Measurements from ENCODE around the gene SELENBP1. TPM values are rescaled to one million over a fixed set of nuclear protein-coding genes. Genes with fewer than 3 reads are reported as not detected.

The SELENBP1 gene
- total RNA-seq (2022) = 8.2 and 11.6 TPM in 2 replicates
- percentile 32 among the genes with signal in this experiment for Bru-seq, nascent RNA
- percentile 38 among the genes with signal in this experiment for BruChase-seq, experiment 1, labeled RNA remaining after a 6-hour chase
- BruChase-seq, experiment 2, labeled RNA remaining after a 2-hour chase = percentile 39 among the genes with signal in this experiment
- long read RNA-seq, transcript SELENBP1-218 (11 exons, 1,963 nt) = minor isoform, 9 of 65 reads
- long read RNA-seq, transcript SELENBP1-214 (10 exons, 2,128 nt) = minor isoform, 6 of 65 reads
- long read RNA-seq, transcript SELENBP1-201 (12 exons, 1,752 nt) = major isoform, 36 of 65 reads
- long read RNA-seq, partial matches to known transcripts = 1 of 65 reads
- long read RNA-seq, other reads (novel, unspliced or antisense) = 10 of 65 reads

DNA sequence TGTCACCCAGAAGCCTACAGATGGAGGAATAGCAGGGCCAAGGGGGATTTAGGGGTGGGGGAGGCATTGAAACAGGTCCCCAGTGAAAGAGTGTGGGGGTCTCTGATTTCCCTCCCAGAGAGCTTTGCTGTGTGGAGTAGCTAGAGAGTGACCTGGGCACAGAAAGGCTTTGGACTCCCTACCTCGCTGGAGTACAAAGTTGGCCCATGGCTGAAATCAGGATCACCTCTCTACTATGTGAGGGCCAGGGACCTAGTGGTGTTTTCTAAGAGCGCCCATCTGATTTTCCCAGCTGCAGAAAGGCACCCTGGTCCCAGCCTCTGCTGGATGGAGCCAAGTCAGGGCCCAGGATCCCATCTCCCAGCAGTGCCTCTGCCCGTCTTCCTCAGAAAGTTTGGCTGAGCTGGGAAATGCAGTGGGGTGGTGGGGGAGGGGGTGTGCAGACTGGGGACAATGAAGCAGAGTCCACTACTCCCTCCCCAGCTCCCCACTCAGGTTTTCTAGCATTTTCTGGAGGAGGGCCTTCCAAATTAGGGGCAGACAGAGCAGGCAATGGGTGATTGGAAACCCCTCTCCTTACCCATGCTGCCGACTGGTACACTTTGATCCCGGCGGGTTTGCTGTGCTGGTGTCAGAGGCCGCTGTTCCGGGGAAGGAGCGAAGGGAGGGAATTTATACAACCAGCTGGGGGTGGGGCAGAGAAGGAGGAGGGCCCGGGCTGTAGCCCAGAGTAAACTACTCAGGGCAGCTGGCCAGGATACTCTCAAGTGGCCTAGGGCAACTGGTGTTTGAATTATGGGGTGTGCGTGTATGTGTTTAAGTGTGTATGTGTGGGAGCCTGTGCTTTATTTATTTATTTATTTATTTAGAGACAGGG is at the start of gene SELENBP1:
Gene SELENBP1, minus strand, starts transcription at position 648 of the 877 bp plus-strand sequence. Its CDS starts 64 bp downstream, at position 584.
- H3K27me3 Mint-ChIP-seq (ENCODE audit: insufficient read depth, unreplicated experiment) = peaks cover 7% of the 10 kb centered on the region
- BruUV-seq (replicated peaks) = TSS peak; percentile 63
- H3K9me3 Mint-ChIP-seq (ENCODE audit: unreplicated experiment) = no peaks in the 10 kb centered on the region
- intact Hi-C loops (cut with micrococcal nuclease) = loop anchor here (2.0 kb wide), 1 partner anchor 25 kb away; the partner anchor contains the start of gene RFX5
- peak; percentile 94 for DNase-seq (ENCODE audit: unreplicated experiment)
- peak within 1 kb of the TSS; percentile 69 for H3K4me3 Mint-ChIP-seq (ENCODE audit: unreplicated experiment)
- TF ChIP-seq, protein P1, sequence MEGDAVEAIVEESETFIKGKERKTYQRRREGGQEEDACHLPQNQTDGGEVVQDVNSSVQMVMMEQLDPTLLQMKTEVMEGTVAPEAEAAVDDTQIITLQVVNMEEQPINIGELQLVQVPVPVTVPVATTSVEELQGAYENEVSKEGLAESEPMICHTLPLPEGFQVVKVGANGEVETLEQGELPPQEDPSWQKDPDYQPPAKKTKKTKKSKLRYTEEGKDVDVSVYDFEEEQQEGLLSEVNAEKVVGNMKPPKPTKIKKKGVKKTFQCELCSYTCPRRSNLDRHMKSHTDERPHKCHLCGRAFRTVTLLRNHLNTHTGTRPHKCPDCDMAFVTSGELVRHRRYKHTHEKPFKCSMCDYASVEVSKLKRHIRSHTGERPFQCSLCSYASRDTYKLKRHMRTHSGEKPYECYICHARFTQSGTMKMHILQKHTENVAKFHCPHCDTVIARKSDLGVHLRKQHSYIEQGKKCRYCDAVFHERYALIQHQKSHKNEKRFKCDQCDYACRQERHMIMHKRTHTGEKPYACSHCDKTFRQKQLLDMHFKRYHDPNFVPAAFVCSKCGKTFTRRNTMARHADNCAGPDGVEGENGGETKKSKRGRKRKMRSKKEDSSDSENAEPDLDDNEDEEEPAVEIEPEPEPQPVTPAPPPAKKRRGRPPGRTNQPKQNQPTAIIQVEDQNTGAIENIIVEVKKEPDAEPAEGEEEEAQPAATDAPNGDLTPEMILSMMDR (IDR thresholded peaks at IDR 0.05; ENCODE audit: unreplicated experiment) = no peak
- H3K27ac Mint-ChIP-seq (ENCODE audit: low read depth, unreplicated experiment) = peak within 1 kb of the TSS; percentile 13
- CTCF ChIA-PET = interaction anchor here (0.6 to 4.4 kb wide), 11 partner anchors 8 to 505 kb away, joined by 3 to 28 read pairs (median 4); partner anchors contain the start of gene PSMB4
- POLR2A ChIA-PET = interaction anchor here (0.5 to 4.5 kb wide), 46 partner anchors 8 to 1103 kb away, joined by 3 to 60 read pairs (median 4); partner anchors contain the start of genes APH1A, CGN, MRPL9 and PI4KB
- no peaks in the 10 kb centered on the region for H3K36me3 Mint-ChIP-seq (ENCODE audit: insufficient read depth, unreplicated experiment)
- H3K4me1 Mint-ChIP-seq (ENCODE audit: insufficient read depth, unreplicated experiment) = peaks cover 25% of the 10 kb centered on the region

DNA sequence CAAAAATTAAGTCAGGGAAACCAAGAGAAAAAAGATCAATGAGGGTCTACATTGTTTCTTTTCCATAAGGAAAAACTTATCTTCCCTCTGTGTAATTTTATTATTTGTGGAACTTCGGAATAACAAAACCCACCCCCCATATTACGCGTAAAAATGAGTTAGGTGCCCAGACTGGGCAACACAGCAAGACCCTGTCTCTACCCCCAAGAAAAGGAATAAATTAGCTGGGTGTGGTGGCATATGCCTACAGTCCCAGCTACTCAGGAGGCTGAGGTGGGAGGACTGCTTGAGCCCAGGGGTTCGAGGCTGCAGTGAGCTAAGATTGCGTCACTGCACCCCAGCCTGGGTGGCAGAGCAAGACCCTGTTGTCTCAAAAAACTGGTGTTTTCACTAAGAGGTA is 47.3 kb upstream of the SELENBP1 start:
- BruUV-seq (replicated peaks) = no TSS peak
- no peaks in the 10 kb centered on the region for H3K9me3 Mint-ChIP-seq (ENCODE audit: unreplicated experiment)
- H3K4me1 Mint-ChIP-seq (ENCODE audit: insufficient read depth, unreplicated experiment) = no peaks in the 10 kb centered on the region
- DNase-seq (ENCODE audit: unreplicated experiment) = no peak
- no peak overlapping the region for H3K27ac Mint-ChIP-seq (ENCODE audit: low read depth, unreplicated experiment)
- no peaks in the 10 kb centered on the region for H3K27me3 Mint-ChIP-seq (ENCODE audit: insufficient read depth, unreplicated experiment)
- H3K4me3 Mint-ChIP-seq (ENCODE audit: unreplicated experiment) = no peak overlapping the region
- intact Hi-C loops (cut with micrococcal nuclease) = no loop called here
- ChIA-PET CTCF (interaction anchor here (0.6 to 2.5 kb wide), 3 partner anchors 10 to 271 kb away, joined by 3 to 11 read pairs (median 8); no protein-coding TSS in a partner anchor), POLR2A (interaction anchor here (1.2 to 2.0 kb wide), 4 partner anchors 10 to 20 kb away, joined by 3 to 8 read pairs (median 6); partner anchors contain the start of gene PSMB4)
- H3K36me3 Mint-ChIP-seq (ENCODE audit: insufficient read depth, unreplicated experiment) = peaks cover 99% of the 10 kb centered on the region
- TF ChIP-seq, protein P1 (IDR thresholded peaks at IDR 0.05; ENCODE audit: unreplicated experiment) = no peak

DNA sequence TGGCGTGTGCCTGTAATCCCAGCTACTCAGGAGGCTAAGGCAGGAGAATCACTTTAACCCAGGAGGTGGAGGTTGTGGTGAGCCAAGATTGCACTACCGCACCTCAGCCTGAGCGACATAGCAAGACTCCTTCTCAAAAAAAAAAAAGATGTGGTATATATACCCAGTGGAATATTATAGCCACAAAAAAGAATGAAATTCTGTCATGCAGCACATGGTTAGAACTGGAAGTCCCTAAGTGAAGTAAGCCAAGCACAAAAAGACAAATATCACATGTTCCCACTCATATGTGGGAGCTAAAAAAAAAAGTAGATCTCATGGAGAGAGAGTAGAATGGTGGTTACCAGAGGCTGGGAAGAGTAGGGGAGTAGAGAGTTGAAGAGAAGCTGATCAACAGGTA is 45.6 kb upstream of the SELENBP1 start:
- H3K36me3 Mint-ChIP-seq (ENCODE audit: insufficient read depth, unreplicated experiment) = peaks cover 99% of the 10 kb centered on the region
- H3K9me3 Mint-ChIP-seq (ENCODE audit: unreplicated experiment) = no peaks in the 10 kb centered on the region
- no peak overlapping the region for H3K4me3 Mint-ChIP-seq (ENCODE audit: unreplicated experiment)
- H3K4me1 Mint-ChIP-seq (ENCODE audit: insufficient read depth, unreplicated experiment) = no peaks in the 10 kb centered on the region
- intact Hi-C loops (cut with micrococcal nuclease) = no loop called here
- ChIA-PET POLR2A (interaction anchor here (0.5 to 2.0 kb wide), 9 partner anchors 9 to 687 kb away, joined by 3 to 9 read pairs (median 3); partner anchors contain the start of genes PSMB4 and RORC), CTCF (interaction anchor here (0.6 to 1.4 kb wide), 8 partner anchors 12 to 421 kb away, joined by 3 to 8 read pairs (median 4); partner anchors contain the start of gene C2CD4D)
- TF ChIP-seq, protein P1 (IDR thresholded peaks at IDR 0.05; ENCODE audit: unreplicated experiment) = no peak
- no peaks in the 10 kb centered on the region for H3K27me3 Mint-ChIP-seq (ENCODE audit: insufficient read depth, unreplicated experiment)
- no peak overlapping the region for H3K27ac Mint-ChIP-seq (ENCODE audit: low read depth, unreplicated experiment)
- no TSS peak for BruUV-seq (replicated peaks)
- no peak for DNase-seq (ENCODE audit: unreplicated experiment)

All from MCF 10A (cell line).